GM23338 (cell line): Measurements from ENCODE around the gene NLRP14. TPM values are rescaled to one million over a fixed set of nuclear protein-coding genes. Genes with fewer than 3 reads are reported as not detected.

Experiments used
- ATAC-seq: fragments of 200-7000 bp; cut with Tn5 transposase; 3 replicates; pipeline ENCODE4 v1.9.1; 2020
- DNase-seq: peaks from one replicate; pipeline ENCODE4 v3.0.0-alpha.2; 2015; ENCODE audit warnings: low spot score
- H2AFZ ChIP-seq: fragments of 200-600 bp; sonication (generic); 2 replicates; pipeline ENCODE4 v1.8.0; 2016; ENCODE audit warnings: antibody characterized with exemption, mild to moderate bottlenecking, moderate library complexity
- H3F3A ChIP-seq: fragments of 200-600 bp; sonication (generic); replicated peaks from 2 replicates; pipeline ENCODE4 v1.8.0; 2017; ENCODE audit warnings: antibody characterized with exemption, mixed run types, low read depth
- H3K27ac ChIP-seq: fragments of 200-600 bp; sonication (generic); 2 replicates; pipeline ENCODE4 v1.6.1; 2016; ENCODE audit warnings: low read depth
- H3K27me3 ChIP-seq: fragments of 200-600 bp; sonication (generic); 2 replicates; pipeline ENCODE4 v1.8.0; 2016; ENCODE audit warnings: mild to moderate bottlenecking, mixed run types, moderate library complexity; ENCODE audit not compliant: insufficient read depth
- H3K36me3 ChIP-seq: fragments of 200-600 bp; sonication (generic); 2 replicates; pipeline ENCODE4 v1.8.0; 2016; ENCODE audit warnings: mild to moderate bottlenecking; ENCODE audit not compliant: insufficient read depth
- H3K4me1 ChIP-seq: fragments of 200-600 bp; sonication (generic); 2 replicates; pipeline ENCODE4 v1.8.0; 2016; ENCODE audit warnings: mild to moderate bottlenecking, moderate library complexity; ENCODE audit not compliant: insufficient read depth
- H3K4me2 ChIP-seq: fragments of 200-600 bp; sonication (generic); 2 replicates; pipeline ENCODE4 v1.7.1; 2017; ENCODE audit warnings: mixed run types
- H3K4me3 ChIP-seq: fragments of 200-600 bp; sonication (generic); 2 replicates; pipeline ENCODE4 v1.6.1; 2016; ENCODE audit warnings: mixed run types
- H3K79me2 ChIP-seq: fragments of 200-600 bp; sonication (generic); replicated peaks from 2 replicates; pipeline ENCODE4 v1.8.0; 2017; ENCODE audit warnings: mild to moderate bottlenecking; ENCODE audit not compliant: insufficient read depth
- H3K9me2 ChIP-seq: fragments of 200-600 bp; sonication (generic); 2 replicates; pipeline ENCODE4 v1.8.0; 2017; ENCODE audit not compliant: insufficient read depth
- H4K20me1 ChIP-seq: fragments of 200-600 bp; sonication (generic); replicated peaks from 2 replicates; pipeline ENCODE4 v1.8.0; 2017; ENCODE audit warnings: mild to moderate bottlenecking; ENCODE audit not compliant: insufficient read depth
- H3K27ac Mint-ChIP-seq: 2 replicates; pipeline ENCODE4 v1.8.0; 2020; ENCODE audit warnings: inconsistent platforms, mild to moderate bottlenecking, moderate library complexity, mixed read lengths
- H3K27me3 Mint-ChIP-seq: 3 replicates; pipeline ENCODE4 v1.8.0; 2022; ENCODE audit warnings: low read depth, mild to moderate bottlenecking, moderate library complexity, mixed read lengths, inconsistent platforms; ENCODE audit not compliant: insufficient read depth, poor library complexity
- H3K36me3 Mint-ChIP-seq: 3 replicates; pipeline ENCODE4 v1.8.0; 2021; ENCODE audit warnings: low read depth, mild to moderate bottlenecking, inconsistent platforms, moderate library complexity, mixed read lengths
- H3K4me1 Mint-ChIP-seq: 3 replicates; pipeline ENCODE4 v1.8.0; 2020; ENCODE audit warnings: mild to moderate bottlenecking, inconsistent platforms, mixed read lengths
- H3K4me3 Mint-ChIP-seq: 3 replicates; pipeline ENCODE4 v1.8.0; 2021; ENCODE audit warnings: moderate library complexity, mild to moderate bottlenecking, inconsistent platforms, mixed read lengths
- H3K9me3 Mint-ChIP-seq: 3 replicates; pipeline ENCODE4 v1.8.0; 2020; ENCODE audit warnings: moderate library complexity, mild to moderate bottlenecking, inconsistent platforms, mixed read lengths
- CREB1 ChIP-seq: fragments of 250-450 bp; sonication (Bioruptor Pico); IDR thresholded peaks from 2 replicates; pipeline ENCODE4 v1.5.0; 2020; ENCODE audit warnings: low read depth, mild to moderate bottlenecking, moderate library complexity
- EZH2 ChIP-seq: fragments of 200-600 bp; sonication (generic); IDR thresholded peaks from one replicate; pipeline ENCODE4 v1.8.0; 2017; ENCODE audit warnings: antibody characterized with exemption, mild to moderate bottlenecking, low read depth; ENCODE audit not compliant: unreplicated experiment
- JUNB ChIP-seq: IDR thresholded peaks from one replicate; pipeline ENCODE4 v1.6.1; 2016; ENCODE audit warnings: antibody characterized with exemption; ENCODE audit not compliant: unreplicated experiment
- POLR2AphosphoS5 ChIP-seq: IDR thresholded peaks from 2 replicates; pipeline ENCODE4 v1.6.1; 2016; ENCODE audit warnings: antibody characterized with exemption, low read depth
- REST ChIP-seq: IDR thresholded peaks from one replicate; pipeline ENCODE4 v1.6.1; 2018; ENCODE audit warnings: antibody characterized with exemption; ENCODE audit not compliant: unreplicated experiment
- STAT1 ChIP-seq: IDR thresholded peaks from one replicate; pipeline ENCODE4 v1.6.1; 2016; ENCODE audit warnings: antibody characterized with exemption; ENCODE audit not compliant: unreplicated experiment
- ZNF114 ChIP-seq: fragments of 250-450 bp; sonication (Bioruptor Pico); IDR thresholded peaks from 2 replicates; pipeline ENCODE4 v1.5.0; 2020; ENCODE audit warnings: mild to moderate bottlenecking, moderate library complexity
- ZNF331 ChIP-seq: fragments of 250-450 bp; sonication (Bioruptor Pico); IDR thresholded peaks from 2 replicates; pipeline ENCODE4 v1.5.0; 2020; ENCODE audit warnings: low read depth, mild to moderate bottlenecking, moderate library complexity
- polyA plus RNA-seq: library from polyadenylated mRNA; unstranded; fragments of >200 nt; fragmentation: Nextera tagmentation; extraction: Ambion mirVana; gene quantifications from 2 replicates; pipeline ENCODE4 v1.2.1, GENCODE V29; 2016
- total RNA-seq: library from RNA; depleted of rRNA; stranded (reverse); fragments of >200 nt; shearing (Covaris generic); gene quantifications from 2 replicates; pipeline ENCODE4 v1.2.3, GENCODE V29; 2014
- TF ChIP-seq, protein P1 (sequence below): IDR thresholded peaks from 2 replicates; pipeline ENCODE4 v1.6.1; 2016; ENCODE audit warnings: antibody characterized with exemption
- TF ChIP-seq, protein P2 (sequence below), 2 experiments: fragments of 200-600 bp in 1 of 2; sonication (generic) in 1 of 2; conservative IDR thresholded peaks; 2 replicates each; pipeline versions ENCODE4 v1.5.1 to v1.6.1; 2016 to 2017; ENCODE audit warnings: antibody characterized with exemption in 2 of 2, low read depth in 2 of 2, mild to moderate bottlenecking in 2 of 2, moderate library complexity in 1 of 2

NLRP14 gene
- total and polyA plus RNA-seq, 2 experiments from 2014 or later: 0.10 TPM; not detected in 1

DNA sequence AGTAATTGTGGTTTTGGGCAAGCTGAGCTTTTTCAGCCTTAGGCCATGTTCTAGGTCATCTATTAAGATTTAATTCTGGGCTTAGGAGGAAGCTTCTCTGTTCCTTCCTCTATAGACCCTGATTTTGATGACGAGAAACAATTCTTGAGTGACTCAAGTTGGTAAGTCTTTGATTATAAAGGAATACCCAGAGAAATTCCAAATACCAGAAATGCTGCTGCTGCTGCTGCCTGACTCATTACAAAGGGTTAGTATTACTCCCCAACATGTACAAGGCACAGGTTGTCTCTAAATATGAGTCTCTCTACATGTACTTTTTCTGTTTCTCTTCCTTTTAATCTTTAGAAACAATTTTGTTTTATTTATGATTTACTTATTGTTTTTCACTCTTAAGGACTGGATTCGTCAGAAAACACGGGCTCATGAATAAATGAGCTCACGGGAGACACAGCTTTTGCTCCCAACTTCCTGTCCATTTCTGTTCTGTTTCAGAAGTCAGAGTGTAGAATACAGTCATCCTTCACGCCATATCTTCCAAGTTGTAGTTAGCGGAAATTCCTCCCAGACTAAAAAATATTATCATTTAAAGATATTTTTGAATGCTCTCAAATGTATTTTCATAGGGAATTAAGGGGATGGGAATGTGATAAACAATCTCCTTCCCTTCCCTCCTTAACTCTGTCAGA is 36.7 kb downstream of the NLRP14 start (continued):
- TF ChIP-seq REST (no peak), ZNF114 (no peak), STAT1 (no peak), POLR2AphosphoS5 (no peak), JUNB (no peak), CREB1 (CRISPR knock-in tag) (no peak), EZH2 (no peak), ZNF331 (CRISPR knock-in tag) (no peak)
- TF ChIP-seq, protein P1, sequence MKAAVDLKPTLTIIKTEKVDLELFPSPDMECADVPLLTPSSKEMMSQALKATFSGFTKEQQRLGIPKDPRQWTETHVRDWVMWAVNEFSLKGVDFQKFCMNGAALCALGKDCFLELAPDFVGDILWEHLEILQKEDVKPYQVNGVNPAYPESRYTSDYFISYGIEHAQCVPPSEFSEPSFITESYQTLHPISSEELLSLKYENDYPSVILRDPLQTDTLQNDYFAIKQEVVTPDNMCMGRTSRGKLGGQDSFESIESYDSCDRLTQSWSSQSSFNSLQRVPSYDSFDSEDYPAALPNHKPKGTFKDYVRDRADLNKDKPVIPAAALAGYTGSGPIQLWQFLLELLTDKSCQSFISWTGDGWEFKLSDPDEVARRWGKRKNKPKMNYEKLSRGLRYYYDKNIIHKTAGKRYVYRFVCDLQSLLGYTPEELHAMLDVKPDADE: no peak
- TF ChIP-seq, protein P2, sequence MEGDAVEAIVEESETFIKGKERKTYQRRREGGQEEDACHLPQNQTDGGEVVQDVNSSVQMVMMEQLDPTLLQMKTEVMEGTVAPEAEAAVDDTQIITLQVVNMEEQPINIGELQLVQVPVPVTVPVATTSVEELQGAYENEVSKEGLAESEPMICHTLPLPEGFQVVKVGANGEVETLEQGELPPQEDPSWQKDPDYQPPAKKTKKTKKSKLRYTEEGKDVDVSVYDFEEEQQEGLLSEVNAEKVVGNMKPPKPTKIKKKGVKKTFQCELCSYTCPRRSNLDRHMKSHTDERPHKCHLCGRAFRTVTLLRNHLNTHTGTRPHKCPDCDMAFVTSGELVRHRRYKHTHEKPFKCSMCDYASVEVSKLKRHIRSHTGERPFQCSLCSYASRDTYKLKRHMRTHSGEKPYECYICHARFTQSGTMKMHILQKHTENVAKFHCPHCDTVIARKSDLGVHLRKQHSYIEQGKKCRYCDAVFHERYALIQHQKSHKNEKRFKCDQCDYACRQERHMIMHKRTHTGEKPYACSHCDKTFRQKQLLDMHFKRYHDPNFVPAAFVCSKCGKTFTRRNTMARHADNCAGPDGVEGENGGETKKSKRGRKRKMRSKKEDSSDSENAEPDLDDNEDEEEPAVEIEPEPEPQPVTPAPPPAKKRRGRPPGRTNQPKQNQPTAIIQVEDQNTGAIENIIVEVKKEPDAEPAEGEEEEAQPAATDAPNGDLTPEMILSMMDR (conservative IDR thresholded peaks at IDR 0.05; ENCODE audit: low read depth in 2 of 2): no peak

DNA sequence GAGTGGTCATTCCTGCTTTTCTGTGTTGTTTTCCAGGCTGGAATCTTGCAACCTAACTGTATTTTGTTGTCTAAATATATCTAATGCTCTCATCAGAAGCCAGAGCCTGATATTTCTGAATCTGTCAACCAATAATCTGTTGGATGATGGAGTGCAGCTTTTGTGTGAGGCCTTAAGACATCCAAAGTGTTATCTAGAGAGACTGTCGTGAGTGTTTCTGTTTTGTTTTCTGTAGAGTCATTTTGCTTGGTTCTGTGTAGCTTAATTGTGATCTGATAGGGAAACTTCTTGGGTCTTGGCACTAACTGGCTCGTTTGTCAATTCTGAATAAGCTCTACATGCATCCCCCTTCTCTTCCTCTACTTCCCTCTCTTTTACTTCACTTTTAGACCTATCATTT is 37.4 kb downstream of the NLRP14 start:
- Mint-ChIP-seq H3K36me3 (no peaks in the 10 kb centered on the region), H3K9me3 (no peaks in the 10 kb centered on the region), H3K4me1 (peaks cover 7% of the 10 kb centered on the region; the same call in 2 of the 3 replicates), H3K27ac (peak overlapping the region; percentile 67), H3K4me3 (no peak overlapping the region), H3K27me3 (no peaks in the 10 kb centered on the region)
- TF ChIP-seq, protein P1: no peak
- TF ChIP-seq POLR2AphosphoS5: no peak
- no peaks in the 10 kb centered on the region for H3K9me2 ChIP-seq
- H3K4me1 ChIP-seq: peaks cover 5% of the 10 kb centered on the region; the same call in 1 of the 2 replicates
- H3K36me3 ChIP-seq: no peaks in the 10 kb centered on the region
- ATAC-seq (no peak), DNase-seq (no peak)
- no peaks in the 10 kb centered on the region for H3K79me2 ChIP-seq
- no peaks in the 10 kb centered on the region for H3F3A ChIP-seq
- 0 out of 2 replicates have a peak overlapping the region, but pooled peaks have one; percentile 25 for H2AFZ ChIP-seq
- H3K4me2 ChIP-seq: no peak overlapping the region
- no peaks in the 10 kb centered on the region for H4K20me1 ChIP-seq
- H3K27me3 ChIP-seq: no peaks in the 10 kb centered on the region
- no peak overlapping the region for H3K4me3 ChIP-seq
- no peak overlapping the region for H3K27ac ChIP-seq
